Stimulated activated CD4-positive, alpha-beta T cell treated with anti-CD3 and anti-CD28 coated beads, Interleukin-15, amount 100 ng/mL, for 1 hour (primary cell): ENCODE data around the gene EFCAB8.
A peak's percentile ranks its signal among the peaks of the same experiment; 100 is the strongest.
"Not testable (repeated sequence)": the region's sequence is repeated elsewhere in the genome, so short reads cannot be mapped to it uniquely, and the experiment has no call there.

Experiments used
- DNase-seq, 2 donors: peaks; one replicate each; pipeline ENCODE4 v3.0.0-alpha.2; 2020; ENCODE audit warnings: low read depth in 1 of 2, low spot score in 1 of 2

EFCAB8 gene

GRCh38 chr20:32969356-32970114 is 110.8 kb downstream of the EFCAB8 start:
- no peak for DNase-seq

DNA sequence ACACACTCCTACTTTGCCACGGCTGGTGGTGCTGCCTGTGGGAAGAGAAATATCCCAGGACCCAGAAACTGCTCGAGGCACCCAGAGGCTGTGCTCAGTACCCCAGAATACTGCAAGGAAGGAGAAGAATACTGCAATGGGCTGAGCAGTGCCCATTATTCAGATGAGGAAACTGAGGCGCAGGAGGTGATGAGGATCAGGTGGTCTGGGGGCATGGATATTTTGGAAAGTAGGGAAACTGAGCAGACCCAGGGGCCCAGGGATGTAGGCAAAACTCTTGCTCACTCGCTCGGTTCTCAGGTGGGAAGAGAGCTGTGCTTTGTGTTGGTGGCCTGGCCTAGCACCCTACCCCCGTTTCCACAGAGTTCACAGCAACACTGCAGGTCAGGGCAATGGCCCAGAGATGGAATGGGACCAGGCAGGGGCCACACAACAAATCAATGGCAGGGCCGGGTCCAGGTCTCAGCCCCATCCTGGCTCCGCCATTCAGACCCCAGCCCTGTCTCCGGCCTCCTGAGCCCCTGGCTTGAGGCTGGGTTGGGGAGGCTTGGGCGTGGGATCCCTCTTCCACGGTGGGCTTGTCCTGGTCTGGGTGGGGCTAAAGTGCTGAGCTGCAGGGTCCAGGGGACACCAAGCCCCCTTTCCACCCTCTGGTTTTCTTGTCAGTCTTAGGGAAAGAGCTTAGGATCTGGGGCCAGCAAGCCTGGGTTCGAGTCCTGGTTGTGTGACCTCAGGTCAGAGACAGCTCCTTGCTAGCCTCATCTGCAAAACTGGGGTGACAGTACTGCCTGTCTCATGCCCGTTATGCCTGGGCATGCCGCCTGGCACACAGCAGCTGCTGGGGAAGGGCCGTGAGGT is 111.6 kb downstream of the EFCAB8 start:
- DNase-seq, result no peak

DNA sequence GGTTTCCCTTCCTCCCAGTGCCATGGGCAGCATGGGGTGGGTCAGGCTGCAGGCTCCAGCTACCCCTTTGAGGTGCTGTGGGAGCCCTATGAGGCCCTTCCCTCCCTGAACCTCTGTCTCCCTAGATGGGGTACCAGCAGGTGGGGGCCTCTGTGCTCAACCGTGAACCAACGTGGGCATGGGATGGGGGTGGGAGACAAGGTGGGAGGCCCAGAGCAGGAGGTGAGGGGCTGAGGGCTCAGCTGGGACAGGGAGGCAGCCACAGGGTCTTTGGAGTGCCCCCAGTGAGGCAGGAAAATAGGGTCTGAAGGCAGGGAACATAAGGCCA is 112.2 kb downstream of the EFCAB8 start:
- DNase-seq, result no peak

GRCh38 chr20:32971703-32972161 is 113.0 kb downstream of the EFCAB8 start:
- DNase-seq, result no peak

- peak; percentile 52 to 63 for DNase-seq
Observed at GRCh38 chr20:32972181-32973076, 113.7 kb downstream of the EFCAB8 start.

- no peak for DNase-seq
Observed at GRCh38 chr20:32973077-32973717, 114.5 kb downstream of the EFCAB8 start.

GRCh38 chr20:32974204-32975064 is 115.7 kb downstream of the EFCAB8 start:
- DNase-seq, result not testable (repeated sequence)

DNA sequence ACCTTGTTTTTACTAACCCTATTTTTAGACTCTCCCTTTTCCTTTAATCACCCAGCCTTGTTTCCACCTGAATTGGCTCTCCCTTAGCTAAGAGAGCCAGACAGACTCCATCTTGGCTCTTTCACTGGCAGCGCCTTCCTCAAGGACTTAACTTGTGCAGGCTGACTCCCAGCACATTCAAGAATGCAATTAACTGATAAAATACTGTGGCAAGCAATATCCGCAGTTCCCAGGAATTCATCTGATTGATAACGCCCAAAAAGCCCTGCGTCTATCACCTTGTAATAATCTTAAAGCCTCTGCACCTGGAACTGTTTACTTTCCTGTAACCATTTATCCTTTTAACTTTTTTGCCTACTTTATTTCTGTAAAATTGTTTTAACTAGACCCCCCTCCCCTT is 116.4 kb downstream of the EFCAB8 start:
- not testable (repeated sequence) for DNase-seq

DNA sequence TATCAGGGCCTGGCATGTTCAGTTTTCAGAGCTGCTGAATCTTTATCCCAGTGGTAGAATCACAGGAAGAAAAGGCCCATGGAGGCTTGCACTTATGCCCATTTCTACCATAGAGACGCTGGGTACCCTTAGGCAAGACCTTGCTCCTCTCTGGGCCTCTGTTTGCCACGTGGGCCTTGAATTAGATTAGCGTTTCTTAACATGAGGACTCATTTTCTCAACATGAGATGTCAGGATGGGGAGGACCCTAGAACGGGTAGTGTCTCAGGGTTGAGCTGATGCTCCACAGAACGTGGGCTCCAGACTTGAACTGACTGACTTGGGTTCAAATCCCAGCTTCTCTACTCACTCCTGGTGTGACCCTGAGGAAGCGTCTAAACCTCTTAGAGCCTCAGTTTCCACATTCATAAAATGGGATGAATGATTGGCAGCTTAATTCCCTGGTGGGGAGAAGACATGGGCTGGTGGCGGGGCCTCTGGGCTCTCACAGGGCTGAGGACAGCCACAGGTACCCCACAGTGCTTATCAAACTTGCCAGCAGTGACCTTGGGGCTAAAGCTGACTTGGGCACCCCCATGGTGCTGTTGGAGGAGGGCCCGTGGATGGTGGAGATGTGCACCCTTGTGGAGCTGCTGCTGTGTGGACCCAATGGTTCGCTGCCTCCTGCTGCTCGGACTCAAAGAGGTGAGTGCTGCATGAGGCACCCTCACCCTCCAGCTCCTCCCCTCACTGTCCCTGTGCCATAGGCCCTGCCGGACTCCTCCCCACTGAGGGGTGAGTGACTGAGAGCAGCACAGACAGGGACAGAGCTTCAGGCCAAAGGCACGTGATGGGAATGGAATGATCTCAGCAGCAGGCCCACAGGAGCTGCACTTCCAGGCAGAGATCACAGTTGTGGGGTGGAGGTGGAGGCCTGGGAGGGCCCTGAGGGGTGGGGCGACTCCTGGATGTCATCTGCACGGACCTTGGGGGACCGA is 117.3 kb downstream of the EFCAB8 start:
- no peak for DNase-seq

DNA sequence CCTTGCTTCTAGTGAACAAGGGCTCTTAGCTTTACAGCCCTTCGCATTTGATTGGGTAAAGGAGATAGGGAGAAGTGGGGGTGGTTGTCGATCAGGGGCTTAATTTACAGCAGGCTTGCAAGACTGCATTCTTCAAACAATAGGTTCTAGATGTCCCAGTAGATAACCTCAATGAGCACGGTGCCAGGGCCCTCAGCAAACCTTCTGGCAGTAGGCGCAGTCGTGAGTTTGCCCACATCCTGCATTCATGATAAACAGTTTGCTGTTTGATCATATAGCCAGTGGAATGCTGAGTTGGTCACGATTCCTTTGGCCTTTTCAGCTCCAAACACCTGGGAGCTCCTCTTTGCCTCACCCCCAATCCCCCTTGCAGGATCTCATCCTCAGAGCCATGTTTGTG is 118.0 kb downstream of the EFCAB8 start:
- no peak for DNase-seq

GRCh38 chr20:32977281-32978008 is 118.7 kb downstream of the EFCAB8 start:
- no peak for DNase-seq

- DNase-seq, result no peak
Observed at GRCh38 chr20:32978009-32978335, 119.2 kb downstream of the EFCAB8 start.

DNA sequence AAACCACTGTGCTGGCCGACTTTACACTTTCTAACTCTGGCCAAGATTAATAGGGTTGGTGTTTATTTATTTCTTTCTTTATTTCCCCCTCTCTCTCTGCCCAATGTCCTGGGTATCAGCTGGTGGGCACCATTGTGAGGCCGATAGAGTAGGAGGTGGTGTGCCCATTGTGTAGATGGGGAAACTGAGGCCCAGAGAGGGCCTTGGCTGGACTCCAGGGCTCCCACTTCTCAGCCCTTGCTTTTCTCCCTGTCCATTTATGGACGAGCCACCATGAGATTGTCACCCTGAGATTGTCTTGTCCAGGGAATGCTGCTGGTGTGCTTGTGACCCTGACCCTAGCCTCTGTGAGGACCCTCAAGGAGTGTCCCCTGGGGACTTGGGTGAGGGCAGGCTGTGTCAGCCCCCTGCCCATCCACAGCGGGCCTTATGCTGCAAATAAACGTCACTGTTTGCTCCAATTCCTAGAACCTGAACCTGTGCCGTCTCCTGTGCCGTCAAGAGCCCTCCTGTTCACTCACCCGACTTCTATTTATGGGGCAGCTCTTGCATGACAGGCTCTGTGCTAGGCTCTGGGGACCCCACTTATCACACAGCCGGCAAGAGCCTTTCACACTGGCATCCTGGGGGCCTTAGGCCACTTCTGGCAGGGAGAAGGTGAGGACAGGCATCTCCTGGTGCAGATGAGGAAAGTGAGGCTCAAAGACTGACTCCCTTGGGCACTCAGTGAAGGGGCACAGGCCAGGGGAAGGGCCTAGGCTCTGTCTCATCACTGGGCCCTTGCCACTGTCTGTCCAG is 120.7 kb downstream of the EFCAB8 start:
- no peak for DNase-seq

- DNase-seq, result no peak
Observed at GRCh38 chr20:32980131-32980941, 121.6 kb downstream of the EFCAB8 start.

DNA sequence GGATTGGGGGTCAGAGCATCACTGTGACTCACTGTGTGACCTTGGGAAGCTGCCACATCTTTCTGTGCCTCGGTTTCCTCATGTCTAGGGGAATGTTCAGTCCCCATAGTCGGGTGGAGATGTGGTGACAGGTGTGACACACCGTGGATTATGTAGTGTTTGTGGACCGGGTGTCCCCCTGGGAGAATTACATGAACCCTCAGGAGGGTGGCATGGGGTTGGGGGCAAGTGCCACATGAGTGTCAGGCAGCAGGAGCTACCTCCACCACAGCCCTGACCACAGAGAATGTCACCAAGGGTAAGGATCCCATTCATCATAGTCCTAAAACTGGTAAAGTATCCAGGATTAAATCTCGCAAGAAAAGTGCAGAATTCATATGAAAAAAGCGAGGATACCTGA is 122.3 kb downstream of the EFCAB8 start:
- no peak for DNase-seq

DNA sequence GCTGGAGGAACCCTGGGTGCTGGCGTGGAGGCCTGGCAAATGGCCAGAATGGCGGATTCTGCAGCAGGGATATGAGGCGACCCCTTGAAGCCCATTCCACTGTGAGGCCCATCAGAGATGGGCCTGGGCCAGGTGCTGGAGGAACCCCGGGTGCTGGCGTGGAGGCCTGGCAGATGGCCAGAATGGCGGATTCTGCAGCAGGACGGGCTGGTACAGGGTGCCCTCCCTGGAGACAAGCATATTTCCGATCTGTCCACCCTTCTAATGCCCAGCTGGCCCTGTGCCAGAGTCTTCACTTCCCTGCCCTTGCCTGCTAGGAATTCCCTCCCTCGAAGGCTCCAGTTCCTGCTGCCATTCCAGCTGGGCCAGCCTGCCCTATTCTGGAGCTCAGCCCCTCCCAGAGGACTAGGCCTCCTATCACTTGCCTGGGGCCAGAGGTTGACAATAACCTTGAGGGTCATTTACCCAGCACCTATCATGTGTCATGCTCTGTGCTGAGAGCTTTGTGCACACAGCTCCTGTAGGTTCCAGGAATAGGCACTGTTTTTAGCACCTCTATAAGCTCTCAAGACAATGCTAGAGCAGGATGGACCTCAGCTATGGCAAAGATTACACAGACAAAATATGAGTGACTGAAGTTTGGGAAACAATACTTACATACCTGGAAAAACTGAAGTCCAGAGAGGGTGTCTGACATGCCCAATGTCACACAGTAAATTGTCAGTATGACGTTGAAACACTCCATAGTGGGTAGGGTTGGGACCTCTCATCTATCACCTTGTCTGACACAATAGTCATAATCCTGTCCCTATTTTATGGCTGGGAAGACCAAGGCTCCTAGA is 124.1 kb downstream of the EFCAB8 start:
- no peak for DNase-seq
